ENCODE data around the gene OPCML. TPM values are rescaled to one million over a fixed set of nuclear protein-coding genes. Genes with fewer than 3 reads are reported as not detected.

Gene OPCML
- total and polyA plus RNA-seq, 12 donors: under 0.01 to 1.2 (median 0.39) TPM

DNA sequence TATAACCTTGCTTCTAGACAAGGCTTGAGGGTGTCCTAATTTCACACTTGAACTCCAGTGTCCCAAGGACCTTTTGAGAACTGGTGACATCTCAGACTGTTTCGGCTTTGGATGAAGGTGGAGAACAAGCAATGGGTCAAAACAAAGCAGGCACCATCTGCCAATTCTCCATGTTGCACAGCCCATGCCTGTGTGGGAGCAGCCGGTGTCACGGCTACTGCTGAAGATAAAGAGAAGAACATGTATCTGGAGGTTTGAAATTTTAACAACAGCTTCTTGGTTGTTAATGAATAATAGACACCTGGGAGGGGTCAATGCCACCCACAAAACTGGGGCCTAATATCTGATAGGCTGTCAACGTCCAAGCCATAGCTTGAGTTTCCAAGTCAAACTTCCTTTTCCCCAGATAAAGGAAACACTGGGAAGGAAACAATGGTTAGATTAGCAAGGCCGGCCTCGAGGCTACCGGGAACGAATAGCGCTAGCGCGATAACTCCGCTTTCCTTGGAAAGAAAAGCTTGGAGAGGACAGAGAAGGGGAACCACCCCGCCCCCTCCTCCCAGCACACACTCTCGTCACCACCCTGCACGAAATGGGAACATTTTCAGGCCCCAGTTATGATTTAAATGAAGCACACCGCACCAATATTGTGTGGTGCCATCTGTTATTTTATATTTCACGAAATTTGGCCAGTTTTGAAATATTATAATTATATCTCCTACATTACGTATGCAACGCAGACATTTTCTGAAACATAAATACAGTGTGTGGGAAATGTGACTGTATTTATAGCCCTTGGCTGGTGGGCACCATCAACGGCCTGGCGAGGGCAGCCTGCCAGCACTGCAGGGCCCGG, 21.8 kb upstream of the OPCML start:
- ATAC-seq: peak in 5 of 8 donors; percentile 24 to 81 (median 61)
- intact Hi-C loops (cut with DNase I): no loop called here
- H3K27me3 ChIP-seq: peaks cover 0 to 21% (median 8%) of the 10 kb centered on the region in 7 donors

DNA sequence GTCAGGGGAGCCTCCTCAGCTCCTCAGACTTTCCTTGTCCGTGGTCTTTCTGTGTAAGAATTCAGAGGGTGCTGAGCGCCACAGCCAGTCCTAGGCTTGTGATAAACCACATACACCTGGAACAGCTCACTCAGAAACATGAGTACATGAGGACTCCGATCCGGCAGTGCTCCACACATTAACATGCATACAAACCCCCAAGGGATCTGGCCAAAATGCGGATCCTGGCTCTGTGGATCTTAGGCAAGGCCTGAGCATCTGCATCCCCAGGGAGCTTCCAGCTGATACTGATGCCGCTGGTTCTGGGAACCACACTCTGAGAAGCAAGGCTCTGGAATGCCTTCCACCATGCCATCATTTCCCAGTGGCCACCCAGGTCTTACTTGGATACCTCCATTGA, 20.6 kb upstream of the OPCML start:
- Histone ChIP-seq H3K36me3 (no peaks in the 10 kb centered on the region), H3K27me3 (peaks cover 0 to 16% (median 8%) of the 10 kb centered on the region in 7 donors), H3K9me3 (no peaks in the 10 kb centered on the region), H3K4me1 (peaks cover 0 to 4% (median 0%) of the 10 kb centered on the region in 9 donors), H3K27ac (no peak overlapping the region), H3K4me3 (no peak overlapping the region)
- TF ChIP-seq, protein P1, sequence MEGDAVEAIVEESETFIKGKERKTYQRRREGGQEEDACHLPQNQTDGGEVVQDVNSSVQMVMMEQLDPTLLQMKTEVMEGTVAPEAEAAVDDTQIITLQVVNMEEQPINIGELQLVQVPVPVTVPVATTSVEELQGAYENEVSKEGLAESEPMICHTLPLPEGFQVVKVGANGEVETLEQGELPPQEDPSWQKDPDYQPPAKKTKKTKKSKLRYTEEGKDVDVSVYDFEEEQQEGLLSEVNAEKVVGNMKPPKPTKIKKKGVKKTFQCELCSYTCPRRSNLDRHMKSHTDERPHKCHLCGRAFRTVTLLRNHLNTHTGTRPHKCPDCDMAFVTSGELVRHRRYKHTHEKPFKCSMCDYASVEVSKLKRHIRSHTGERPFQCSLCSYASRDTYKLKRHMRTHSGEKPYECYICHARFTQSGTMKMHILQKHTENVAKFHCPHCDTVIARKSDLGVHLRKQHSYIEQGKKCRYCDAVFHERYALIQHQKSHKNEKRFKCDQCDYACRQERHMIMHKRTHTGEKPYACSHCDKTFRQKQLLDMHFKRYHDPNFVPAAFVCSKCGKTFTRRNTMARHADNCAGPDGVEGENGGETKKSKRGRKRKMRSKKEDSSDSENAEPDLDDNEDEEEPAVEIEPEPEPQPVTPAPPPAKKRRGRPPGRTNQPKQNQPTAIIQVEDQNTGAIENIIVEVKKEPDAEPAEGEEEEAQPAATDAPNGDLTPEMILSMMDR (IDR thresholded peaks at IDR 0.05): no peak
- intact Hi-C loops (cut with DNase I): no loop called here
- ATAC-seq (no peak), DNase-seq (no peak)
- 86 to 90% methylated on average over 6 of the region's 6 CpGs for WGBS, 2 donors

More for the DNA sequence above, 21.8 kb upstream of the OPCML start:
- Histone ChIP-seq H3K36me3 (no peaks in the 10 kb centered on the region), H3K4me1 (peaks cover 0 to 4% (median 0%) of the 10 kb centered on the region in 9 donors), H3K9me3 (no peaks in the 10 kb centered on the region), H3K4me3 (no peak overlapping the region), H3K27ac (no peak overlapping the region)
- 51 to 59% methylated on average over 22 of the region's 22 CpGs for WGBS, 2 donors
- peak in 1 of 2 donors; percentile 16 for DNase-seq
- TF ChIP-seq, protein P1 (IDR thresholded peaks at IDR 0.05): no peak

DNA sequence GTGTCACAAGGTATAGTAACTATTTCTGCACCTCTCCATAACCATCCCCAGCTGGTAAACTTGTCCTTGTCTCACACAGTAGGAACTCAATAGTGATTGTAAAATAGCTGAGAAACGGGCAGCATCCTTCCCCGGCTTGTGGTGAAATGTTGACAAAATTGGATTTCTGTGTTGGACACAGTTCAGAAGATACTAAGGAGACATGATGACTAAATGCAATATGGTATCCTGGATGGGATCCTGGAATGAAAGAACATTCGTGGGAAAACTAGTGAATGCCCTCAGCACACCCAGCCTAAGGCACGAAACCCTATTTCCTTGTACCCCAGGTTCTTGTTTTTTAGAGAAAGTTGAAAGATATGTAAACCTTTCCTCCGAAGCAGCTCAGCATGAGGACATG, 18.8 kb upstream of the OPCML start:
- TF ChIP-seq, protein P1 (IDR thresholded peaks at IDR 0.05): no peak
- H3K4me3 ChIP-seq: no peak overlapping the region
- DNase-seq (no peak), ATAC-seq (no peak)
- H3K27me3 ChIP-seq: peaks cover 0 to 14% (median 8%) of the 10 kb centered on the region in 7 donors
- no peaks in the 10 kb centered on the region for H3K9me3 ChIP-seq
- H3K36me3 ChIP-seq: no peaks in the 10 kb centered on the region
- peaks cover 0 to 4% (median 0%) of the 10 kb centered on the region in 9 donors for H3K4me1 ChIP-seq
- intact Hi-C loops (cut with DNase I): no loop called here
- no peak overlapping the region for H3K27ac ChIP-seq
- 72 to 74% methylated on average over 5 of the region's 5 CpGs for WGBS, 2 donors

DNA sequence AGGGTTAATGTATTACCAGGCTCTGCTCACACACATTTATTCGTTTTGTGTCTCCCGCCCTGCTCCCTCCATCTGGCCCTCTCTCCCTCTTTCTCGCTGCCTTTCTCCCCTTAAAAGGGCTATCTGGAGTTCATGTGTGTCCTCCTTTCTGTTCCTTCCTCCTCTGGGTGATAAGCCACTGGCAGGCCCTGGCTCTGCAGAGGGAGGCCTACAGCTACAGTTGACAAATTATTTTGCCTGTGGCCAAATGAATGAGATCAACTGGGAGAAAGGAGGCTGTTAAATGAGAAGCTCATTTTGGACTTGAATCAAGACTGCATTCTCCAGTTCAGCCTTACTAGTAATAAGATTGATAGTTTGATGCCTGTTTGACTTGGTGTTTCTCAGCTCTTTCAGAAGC, 17.5 kb upstream of the OPCML start:
- WGBS, 2 donors: 48 to 52% methylated on average over 3 of the region's 3 CpGs
- intact Hi-C loops (cut with DNase I): loop anchor here in 1 of 10 donors (10.0 kb wide), 1 partner anchor 385 kb away; no protein-coding TSS in a partner anchor
- no peak overlapping the region for H3K4me3 ChIP-seq
- H3K4me1 ChIP-seq: no peaks in the 10 kb centered on the region
- H3K36me3 ChIP-seq: no peaks in the 10 kb centered on the region
- H3K27me3 ChIP-seq: peaks cover 0 to 13% (median 3%) of the 10 kb centered on the region in 7 donors
- no peaks in the 10 kb centered on the region for H3K9me3 ChIP-seq
- ATAC-seq (no peak), DNase-seq (no peak)
- TF ChIP-seq, protein P1 (IDR thresholded peaks at IDR 0.05): no peak
- H3K27ac ChIP-seq: no peak overlapping the region
